Stimulated activated CD4-positive, alpha-beta T cell treated with anti-CD3 and anti-CD28 coated beads, Interleukin-2, amount 100 ng/mL, for 4 hours (primary cell): ENCODE results near the gene UBE2F.
"Not testable (repeated sequence)": the region's sequence is repeated elsewhere in the genome, so short reads cannot be mapped to it uniquely, and the experiment has no call there.

Source experiments
- DNase-seq: peaks from one replicate; pipeline ENCODE4 v3.0.0-alpha.2; 2020; ENCODE audit warnings: low read depth

The UBE2F gene

DNA sequence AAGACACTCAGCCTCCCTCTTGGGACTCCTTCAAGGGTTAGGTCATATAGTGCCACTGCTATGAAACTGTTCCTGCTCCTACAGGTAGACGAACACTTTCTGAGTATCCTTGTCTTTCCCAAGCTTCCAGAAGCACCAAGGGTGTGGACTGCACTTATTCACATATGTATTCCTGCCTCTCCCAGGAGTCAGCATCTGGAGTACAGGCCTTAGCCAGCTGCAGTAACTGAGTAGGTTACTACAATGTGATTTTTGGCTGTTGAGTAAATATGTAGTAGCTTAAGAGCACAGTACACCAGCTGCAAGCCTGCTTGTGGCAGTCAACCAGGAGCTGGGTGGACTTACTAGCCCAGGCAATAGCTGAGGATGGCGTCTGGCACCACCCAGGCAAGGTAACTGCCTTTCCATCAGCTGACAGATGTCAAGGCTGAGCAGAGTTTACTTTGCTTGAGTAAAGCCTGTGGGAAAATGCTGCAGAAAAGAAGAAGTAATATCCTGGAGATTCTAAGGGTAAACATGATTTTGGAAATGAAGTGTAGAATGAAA is 80.0 kb downstream of the UBE2F start:
- DNase-seq, result no peak

DNA sequence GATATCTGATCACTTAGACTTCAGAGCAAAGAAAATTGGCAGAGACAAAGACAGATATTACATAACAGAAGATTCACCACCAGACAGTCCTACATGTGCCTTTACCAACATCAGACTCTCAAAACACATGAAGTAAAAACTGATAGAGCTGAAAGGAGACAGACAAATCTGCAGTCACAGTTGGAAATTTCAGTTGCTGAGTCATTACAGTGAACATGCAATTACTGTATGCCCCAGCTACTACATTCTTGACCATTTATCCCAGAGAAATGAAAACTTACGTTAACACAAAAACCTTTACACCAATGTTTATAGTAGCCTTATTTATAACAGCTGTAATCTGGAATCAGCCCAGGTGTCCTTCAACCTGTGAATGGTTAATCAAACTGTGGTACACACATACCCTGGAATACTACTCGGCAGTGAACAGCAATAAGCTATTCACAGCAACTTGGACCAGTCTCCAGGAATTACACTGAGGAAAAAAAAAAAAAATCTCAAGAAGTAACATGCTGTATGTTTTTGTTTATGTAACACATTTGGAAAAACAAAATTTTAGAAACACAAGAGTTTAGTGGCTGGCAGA is 86.5 kb downstream of the UBE2F start:
- DNase-seq, result no peak

DNA sequence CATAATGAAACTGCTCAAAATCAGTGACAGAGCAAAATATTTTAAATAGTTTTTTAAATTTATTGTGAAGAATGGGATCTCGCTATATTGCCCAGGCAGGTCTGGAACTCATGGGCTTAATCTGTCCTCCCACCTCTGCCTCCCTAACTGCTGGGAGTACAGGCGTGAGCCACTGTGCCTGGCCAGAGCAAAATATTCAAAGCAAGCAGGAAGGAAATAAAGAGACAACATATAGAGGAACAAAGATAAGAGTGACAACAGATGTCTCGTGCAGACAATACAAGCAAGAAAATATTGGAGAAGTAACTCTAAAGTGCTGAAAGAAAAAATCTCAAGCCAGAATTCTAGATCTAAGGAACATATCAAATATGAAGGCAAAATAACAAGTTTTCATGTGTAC is 89.0 kb downstream of the UBE2F start:
- DNase-seq, result no peak

DNA sequence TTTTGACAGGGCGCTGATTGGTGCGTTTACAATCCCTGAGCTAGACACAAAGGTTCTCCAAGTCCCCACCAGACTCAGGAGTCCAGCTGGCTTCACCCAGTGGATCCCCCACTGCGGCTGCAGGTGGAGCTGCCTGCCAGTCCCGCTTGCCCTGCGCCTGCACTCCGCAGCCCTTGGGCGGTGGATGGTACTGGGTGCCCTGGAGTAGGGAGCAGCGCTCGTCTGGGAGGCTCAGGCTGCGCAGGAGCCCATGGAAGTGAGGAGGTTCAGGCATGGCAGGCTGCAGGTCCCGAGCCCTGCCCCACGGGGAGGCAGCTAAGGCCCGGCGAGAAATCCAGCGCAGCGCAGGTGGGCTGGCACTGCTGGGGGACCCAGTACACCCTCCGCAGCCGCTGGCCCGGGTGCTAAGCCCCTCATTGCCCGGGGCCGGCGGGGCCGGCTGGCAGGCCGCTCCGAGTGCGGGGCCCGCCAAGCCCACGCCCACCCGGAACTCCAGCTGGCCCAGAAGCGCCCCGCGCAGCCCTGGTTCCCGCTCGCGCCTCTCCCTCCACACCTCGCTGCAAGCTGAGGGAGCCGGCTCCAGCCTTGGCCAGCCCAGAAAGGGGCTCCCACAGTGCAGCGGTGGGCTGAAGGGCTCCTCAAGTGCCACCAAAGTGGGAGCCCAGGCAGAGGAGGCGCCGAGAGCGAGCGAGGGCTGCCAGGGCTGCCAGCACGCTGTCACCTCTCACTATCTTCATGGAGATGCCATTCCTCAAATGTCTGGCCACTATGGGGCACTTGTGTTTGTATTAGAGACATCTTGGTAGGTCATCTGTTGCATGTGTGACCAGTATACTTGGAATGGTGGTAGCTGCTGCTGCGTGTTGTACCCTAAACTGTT is 91.1 kb downstream of the UBE2F start:
- DNase-seq, result not testable (repeated sequence)

DNA sequence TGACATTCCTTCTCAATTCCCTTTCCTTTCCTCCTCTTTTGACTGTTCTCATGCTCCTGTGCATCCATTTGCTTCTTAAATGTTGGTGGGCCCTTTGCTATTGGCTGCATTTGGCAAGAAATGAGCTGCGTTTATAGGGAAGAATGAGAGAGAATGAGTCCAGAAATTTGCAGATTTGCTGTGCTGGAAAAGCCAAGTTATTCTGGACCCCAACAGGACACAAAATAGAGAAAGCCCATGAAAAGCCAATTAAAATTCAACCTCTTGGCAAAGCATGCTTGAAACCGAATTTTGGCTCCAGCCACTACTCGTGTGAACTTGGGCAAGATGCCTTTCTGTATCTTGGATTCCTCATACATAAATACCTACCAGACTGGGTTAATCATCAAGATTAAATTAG is 92.7 kb downstream of the UBE2F start:
- no peak for DNase-seq

DNA sequence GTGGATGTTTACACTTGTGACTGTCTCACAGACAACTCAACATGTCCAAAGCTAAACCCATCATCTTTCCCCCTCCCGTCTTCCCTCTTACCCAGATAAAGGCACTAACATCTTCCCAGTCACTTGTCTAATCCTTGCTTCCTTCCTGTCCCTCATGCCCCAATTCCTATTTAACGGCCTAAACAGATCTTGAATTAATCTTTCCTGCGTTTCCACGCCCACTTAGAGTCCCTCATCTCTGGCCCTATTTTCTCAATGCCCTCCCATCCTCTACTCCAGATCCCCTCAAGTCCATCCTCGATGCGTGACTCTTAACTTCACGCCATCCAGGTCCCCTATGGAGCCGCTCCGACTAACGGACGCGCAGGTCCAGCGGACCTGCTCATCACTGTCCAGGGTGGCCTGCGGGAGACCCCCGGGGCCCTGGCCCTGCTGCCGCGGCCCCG is 93.3 kb downstream of the UBE2F start:
- no peak for DNase-seq

DNA sequence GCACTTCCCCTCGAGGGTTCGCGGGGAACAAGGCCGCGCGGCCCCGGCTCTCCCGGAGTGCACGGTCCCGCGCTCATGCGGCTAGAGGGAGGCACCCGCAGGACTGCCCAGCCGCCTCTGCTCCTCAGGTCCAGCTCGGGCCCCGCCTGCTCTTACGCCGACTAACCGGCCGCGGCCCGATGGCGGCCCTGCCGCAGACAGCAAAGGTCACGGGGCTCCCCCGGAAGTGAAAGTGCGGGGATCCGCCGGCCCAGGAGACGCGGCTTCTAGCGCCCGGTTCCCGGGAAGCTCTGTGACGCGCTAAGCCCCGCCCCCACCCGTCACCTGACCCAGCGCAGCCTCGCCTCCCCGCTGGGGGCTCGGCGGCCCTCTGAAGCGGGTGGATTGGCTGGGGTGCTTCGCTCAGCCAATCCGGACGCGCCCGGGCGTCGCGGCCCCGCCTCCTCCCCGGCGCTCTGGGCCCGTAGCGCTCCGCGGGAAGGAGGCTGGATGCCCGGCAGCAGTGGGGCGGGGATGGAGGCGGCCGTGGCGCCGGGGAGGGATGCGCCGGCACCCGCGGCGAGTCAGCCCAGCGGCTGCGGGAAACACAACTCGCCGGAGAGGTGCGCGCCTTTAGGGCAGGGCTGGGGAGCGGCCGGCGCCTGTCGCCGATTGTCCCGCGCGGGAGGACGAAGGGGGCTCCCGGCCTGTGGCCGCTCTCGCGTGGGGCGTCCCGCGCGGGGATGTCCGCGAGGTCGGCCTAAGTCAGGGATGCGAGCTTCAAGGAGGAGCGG is 93.9 kb downstream of the UBE2F start, which contains the start of gene SCLY:
SCLY (plus strand) TSS at position 460 of the 773 bp plus-strand sequence; CDS start at position 514, 54 bp downstream.
- peak; percentile 95 for DNase-seq

DNA sequence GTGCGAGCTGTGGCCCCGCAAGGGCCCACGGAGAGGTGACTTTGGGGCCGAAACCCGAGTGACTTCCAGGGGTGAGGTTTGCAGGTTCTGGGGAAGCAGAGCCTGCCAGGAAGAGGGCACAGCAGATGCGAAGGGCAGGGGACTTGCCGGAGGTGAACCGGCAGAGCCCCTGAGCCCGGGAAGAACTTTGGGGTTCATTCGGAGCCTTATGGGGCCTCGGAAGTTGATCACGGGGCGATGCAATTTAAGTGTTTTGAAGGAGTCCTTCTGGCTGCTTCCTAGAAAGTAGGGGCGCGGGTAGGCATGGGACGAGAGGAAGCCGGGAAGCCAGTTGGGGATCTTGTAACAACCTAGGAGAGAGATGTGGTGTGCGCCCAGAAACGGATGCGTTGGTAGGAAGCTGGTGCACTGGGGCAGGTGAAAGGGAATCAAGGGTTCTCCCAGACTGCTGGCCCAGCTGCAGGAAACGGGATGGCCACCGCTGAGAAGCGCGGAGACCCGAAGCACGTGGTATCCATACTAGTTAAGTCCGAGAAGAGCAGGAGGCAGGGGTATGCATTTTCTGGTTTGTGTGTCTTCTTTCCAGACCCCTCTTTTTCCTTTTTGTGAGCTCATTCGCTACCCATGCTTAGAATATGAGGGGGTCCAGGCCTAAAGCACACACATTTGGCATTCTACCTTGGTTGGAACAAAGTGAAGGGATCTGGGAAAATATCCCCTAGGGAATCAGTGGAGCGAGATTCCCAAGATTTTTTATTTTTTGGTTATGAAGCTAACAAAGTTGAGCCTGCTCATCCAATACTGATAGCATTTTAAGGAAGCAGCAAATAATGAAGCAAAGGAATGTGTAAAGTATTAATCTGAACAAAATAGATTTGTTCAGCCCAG is 94.7 kb downstream of the UBE2F start:
- DNase-seq, result no peak

DNA sequence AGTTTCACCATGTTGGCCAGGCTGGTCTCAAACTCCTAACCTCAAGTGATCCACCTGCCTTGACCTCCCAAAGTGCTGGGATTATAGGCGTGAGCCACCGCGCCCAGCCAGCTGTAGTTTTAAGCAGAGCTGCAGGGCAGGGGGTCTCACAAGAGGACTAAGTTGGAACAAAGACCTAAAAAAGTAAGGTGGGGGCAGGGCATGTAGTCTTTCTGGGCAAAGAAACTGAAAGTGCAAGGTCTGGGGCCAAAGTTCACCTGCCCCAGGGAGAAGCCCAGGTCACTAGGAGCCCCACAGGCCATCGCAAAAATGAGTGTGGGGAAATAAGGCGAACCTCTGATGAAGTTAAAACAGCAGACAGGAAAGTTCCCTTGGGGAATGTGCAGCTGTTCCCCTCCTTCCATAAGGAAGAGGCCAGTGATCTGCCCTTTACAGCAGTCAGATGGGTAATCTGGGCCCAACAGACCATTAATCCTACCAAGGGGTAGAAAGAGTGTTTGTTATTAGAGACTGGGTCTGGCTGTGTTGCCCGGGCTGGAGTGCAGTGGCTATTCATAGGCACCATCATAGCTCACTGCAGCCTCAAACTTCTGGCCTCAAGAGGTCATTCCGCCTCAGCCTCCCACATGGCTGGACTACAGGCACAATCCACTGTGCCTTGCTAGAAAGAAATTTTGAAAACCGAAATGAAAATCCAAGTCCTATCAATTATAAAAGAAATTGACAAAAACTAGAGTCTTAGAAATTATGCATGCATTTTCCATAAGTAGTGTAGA is 96.8 kb downstream of the UBE2F start:
- DNase-seq, result no peak

DNA sequence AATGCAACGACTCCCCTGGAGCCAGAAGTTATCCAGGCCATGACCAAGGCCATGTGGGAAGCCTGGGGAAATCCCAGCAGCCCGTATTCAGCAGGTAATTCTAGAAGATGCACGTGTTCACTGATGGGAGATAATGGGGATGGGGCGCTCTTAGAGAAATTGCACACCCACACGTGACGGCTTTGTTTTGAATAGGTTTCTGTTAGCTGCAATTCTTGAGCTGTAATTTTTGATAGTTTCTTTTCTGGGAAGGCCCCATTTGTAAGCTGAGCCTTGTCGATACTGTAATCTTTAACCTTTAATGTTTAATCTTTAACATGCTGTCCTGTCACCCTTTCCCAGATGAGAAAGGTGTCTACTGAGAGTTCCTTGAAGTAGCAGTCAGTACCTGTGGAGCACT is 97.6 kb downstream of the UBE2F start:
- no peak for DNase-seq

DNA sequence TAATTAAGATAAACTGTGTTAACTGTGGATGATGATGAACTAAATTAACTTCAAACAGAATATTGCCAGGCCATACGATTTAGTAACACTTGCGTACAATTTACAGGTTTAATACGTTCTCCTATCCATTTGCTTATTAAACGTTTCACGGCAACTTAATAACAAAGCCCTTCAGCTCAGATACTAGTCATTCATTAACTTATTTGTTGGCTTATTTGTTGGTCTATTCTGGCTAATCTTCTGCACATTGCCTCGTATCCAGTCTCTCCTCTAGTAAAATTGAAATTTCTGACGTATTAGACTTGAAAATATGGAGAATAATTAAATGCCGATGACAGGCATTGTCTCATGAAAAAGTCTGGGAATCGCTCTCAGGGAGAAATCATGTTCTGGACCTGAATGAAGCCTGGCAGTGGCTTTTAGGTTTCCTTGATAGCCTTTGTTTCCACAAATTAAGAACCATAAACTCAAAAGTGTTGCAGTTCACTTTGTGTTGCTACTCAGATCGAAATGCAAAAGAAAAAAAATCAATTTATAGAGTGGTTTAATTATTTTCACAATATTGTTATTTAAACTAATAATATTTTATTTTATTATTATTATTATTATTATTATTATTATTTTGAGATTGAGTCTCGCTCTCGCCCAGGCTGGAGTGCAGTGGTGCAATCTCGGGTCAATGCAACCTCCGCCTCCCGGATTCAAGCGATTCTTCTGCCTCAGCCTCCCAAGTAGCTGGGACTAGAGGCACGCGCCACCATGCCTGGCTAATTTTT is 98.4 kb downstream of the UBE2F start:
- DNase-seq, result no peak

DNA sequence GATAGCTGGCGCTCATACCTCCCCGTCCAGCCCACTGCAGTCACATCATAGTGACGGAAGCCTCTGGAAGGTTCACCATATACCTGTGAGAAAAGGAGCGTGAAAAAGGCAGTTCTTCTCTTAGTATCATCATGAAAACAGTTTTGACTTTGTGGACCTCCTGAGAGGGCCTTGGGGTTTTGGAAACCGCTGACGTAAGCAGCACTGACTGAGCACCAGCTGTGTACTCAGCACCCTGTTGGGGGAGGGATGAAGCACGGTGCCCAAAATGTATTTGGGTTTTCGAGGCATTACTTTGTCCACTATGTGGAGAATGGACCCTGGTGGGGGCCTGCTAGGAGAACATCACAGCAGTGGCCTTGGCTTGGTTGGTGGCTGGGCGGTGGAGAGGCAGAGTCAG is 99.4 kb downstream of the UBE2F start:
- DNase-seq, result no peak

DNA sequence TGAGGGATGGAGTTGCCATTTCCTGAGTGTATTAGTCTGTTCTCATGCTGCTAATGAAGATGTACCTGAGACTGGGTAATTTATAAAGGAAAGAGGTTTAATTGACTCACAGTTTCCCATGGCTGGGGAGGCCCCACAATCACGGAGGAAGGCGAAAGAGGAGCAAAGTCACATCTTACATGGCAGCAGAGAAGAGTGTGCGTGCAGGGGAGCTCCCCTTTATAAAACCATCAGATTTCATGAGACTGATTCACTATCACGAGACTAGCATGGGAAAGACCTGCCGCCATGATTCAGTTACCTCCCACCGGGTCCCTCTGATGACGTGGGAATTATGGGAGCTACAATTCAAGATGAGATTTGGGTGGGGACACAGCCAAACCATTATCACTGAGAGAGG is 99.9 kb downstream of the UBE2F start:
- DNase-seq, result not testable (repeated sequence)

DNA sequence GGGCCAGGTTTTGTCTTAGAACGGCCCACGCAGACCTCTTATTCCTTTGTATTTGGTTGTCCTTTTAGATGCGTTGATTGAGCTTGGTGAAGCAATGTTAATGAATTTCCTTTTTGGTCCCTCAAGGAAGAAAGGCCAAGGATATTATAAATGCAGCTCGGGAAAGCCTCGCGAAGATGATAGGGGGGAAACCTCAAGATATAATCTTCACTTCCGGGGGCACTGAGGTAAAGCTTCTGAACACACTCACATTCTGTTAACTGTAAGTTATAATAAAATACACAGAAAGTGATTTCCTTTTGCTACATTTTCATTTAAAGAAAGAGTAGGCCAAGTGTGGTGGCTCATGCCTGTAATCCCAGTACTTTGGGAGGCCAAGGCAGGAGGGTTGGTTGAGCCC is 101.1 kb downstream of the UBE2F start:
- DNase-seq, result no peak

DNA sequence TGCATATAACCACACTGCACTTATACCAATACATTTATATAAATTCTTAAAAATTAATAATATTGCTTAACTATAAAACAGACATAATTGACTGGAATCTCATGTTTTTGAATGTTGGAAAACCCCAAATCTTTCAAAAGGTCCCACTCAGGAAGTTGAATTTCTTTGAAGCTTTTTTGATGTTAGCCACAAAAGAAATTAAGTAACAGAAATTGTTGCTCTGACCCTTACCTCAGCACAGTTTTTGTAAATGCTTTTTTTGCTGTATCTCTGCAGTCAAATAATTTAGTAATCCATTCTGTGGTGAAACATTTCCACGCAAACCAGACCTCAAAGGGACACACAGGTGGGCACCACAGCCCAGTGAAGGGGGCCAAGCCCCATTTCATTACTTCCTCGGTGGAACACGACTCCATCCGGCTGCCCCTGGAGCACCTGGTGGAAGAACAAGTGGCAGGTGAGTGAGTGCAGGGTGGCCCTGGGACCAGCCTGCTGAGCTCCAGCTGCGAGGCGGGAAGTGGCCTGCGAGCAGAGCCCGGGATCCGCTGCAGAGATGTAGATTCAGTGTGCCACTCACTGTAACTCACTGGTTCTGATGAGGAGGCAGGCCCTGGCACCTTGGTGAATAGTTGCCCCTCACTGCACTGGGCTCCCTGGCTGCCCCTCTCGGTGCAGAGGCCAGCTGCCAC is 102.4 kb downstream of the UBE2F start:
- no peak for DNase-seq

DNA sequence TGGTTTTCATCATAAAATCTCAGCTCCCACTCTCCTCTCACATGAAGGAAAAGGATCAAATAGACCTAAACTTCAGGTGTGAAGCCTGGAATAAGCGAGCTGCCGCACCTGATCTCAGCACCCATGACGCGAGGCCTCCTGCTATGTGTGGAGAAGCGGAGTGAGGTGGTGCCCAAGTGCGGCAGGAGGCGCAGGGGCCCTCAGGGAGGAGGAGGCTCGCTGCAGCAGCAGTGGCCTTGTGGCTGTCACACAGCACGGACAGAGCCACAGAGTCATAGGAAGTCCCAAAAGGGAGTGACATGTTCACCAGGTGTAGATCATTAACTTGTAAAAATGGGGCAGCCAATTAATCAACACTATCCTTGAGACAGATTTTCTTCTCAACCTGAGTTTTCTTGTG is 103.1 kb downstream of the UBE2F start:
- no peak for DNase-seq

DNA sequence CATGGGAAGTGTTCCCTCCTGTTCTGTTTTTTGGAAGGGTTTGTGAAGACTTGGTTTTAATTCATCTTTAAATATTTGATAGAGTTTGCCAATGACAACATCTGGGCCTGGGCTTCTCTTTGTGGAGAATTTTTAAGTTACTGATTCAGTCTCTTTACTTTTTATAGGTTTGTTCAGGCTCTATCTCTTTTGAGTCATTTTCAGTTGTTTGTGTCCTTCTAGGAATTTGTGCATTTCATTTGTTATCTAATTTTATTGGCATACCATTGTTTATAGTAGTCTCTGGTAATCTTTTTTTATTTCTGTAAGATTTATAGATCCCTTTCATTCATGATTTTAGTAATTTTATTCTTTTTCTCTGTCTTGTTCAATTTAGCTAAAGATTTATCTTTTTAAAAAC is 108.6 kb downstream of the UBE2F start:
- no peak for DNase-seq

DNA sequence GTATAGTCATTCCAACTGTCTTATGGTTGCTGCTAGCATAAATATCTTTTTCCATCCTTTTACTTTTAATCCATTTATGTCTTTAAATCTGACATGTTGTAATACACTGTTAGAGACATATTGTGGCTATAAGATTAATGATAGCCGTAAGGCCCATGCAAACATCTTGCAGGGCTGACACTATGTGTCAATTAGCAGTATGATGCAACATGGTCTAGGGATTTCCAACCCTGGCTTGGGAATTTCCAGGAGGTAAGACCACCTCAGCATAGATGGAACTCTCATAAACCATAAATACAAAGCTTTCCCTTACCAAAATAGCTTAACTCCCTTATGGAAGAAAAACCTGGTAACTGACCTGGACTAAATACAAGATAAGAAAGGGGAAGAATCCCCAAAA is 110.5 kb downstream of the UBE2F start:
- DNase-seq, result no peak

DNA sequence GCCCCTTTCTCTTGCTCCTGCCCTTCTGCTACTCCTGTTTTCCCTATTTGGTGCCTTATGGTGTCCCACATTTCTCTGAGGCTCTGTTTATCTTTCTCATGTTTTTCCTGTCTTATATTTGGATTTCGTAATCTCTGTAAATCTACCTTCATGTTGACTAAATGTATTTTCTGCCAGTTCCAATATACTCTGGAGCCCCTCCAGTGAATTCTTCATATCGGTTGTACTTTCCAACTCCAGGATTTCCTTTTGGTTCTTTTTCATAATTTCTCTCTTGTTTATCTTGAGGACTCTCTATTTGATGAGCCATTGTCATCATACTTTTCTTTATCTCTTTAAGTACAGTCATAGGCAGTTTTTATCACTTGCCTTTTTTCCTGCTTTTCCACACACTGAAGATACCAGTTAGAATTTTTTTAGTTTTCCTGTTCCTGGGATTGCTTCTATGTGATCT is 113.1 kb downstream of the UBE2F start:
- DNase-seq, result no peak
